Osteocyte (in vitro differentiated cells): ENCODE data around the gene SNX20. TPM values are rescaled to one million over a fixed set of nuclear protein-coding genes. Genes with fewer than 3 reads are reported as not detected.

Experiments used
- DNase-seq: peaks from one replicate; pipeline ENCODE4 v3.0.0; 2021; ENCODE audit warnings: mixed read lengths; ENCODE audit not compliant: unreplicated experiment; ENCODE audit errors: extremely low spot score
- H3K27ac Mint-ChIP-seq: one replicate; pipeline ENCODE4 v1.8.0; 2021; ENCODE audit warnings: mild to moderate bottlenecking, mixed read lengths; ENCODE audit not compliant: unreplicated experiment
- H3K27me3 Mint-ChIP-seq: one replicate; pipeline ENCODE4 v1.8.0; 2021; ENCODE audit warnings: mixed read lengths; ENCODE audit not compliant: unreplicated experiment
- H3K36me3 Mint-ChIP-seq: one replicate; pipeline ENCODE4 v1.8.0; 2021; ENCODE audit warnings: mixed read lengths; ENCODE audit not compliant: unreplicated experiment
- H3K4me1 Mint-ChIP-seq: one replicate; pipeline ENCODE4 v1.8.0; 2021; ENCODE audit warnings: mixed read lengths; ENCODE audit not compliant: unreplicated experiment
- H3K4me3 Mint-ChIP-seq: one replicate; pipeline ENCODE4 v1.8.0; 2021; ENCODE audit warnings: mild to moderate bottlenecking, moderate library complexity, mixed read lengths; ENCODE audit not compliant: unreplicated experiment
- H3K9me3 Mint-ChIP-seq: one replicate; pipeline ENCODE4 v1.8.0; 2021; ENCODE audit warnings: mixed read lengths; ENCODE audit not compliant: unreplicated experiment
- total RNA-seq: library from RNA; stranded (reverse); gene quantifications from 2 replicates; pipeline ENCODE4 v1.2.1, GENCODE V29; 2021
- TF ChIP-seq, protein P1 (sequence below): fragments of 200-600 bp; sonication (generic); IDR thresholded peaks from 2 replicates; pipeline ENCODE4 v1.5.0; 2021; ENCODE audit warnings: antibody characterized with exemption, mild to moderate bottlenecking, moderate library complexity

SNX20 gene
- total RNA-seq, 1 donor from 2014 or later: not detected

GRCh38 chr16:50644245-50644644 is 36.9 kb downstream of the SNX20 start:
- no peak for DNase-seq
- H3K27me3 Mint-ChIP-seq: peaks cover 25% of the 10 kb centered on the region
- TF ChIP-seq, protein P1, sequence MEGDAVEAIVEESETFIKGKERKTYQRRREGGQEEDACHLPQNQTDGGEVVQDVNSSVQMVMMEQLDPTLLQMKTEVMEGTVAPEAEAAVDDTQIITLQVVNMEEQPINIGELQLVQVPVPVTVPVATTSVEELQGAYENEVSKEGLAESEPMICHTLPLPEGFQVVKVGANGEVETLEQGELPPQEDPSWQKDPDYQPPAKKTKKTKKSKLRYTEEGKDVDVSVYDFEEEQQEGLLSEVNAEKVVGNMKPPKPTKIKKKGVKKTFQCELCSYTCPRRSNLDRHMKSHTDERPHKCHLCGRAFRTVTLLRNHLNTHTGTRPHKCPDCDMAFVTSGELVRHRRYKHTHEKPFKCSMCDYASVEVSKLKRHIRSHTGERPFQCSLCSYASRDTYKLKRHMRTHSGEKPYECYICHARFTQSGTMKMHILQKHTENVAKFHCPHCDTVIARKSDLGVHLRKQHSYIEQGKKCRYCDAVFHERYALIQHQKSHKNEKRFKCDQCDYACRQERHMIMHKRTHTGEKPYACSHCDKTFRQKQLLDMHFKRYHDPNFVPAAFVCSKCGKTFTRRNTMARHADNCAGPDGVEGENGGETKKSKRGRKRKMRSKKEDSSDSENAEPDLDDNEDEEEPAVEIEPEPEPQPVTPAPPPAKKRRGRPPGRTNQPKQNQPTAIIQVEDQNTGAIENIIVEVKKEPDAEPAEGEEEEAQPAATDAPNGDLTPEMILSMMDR: no peak
- H3K27ac Mint-ChIP-seq: no peak overlapping the region
- no peaks in the 10 kb centered on the region for H3K4me1 Mint-ChIP-seq
- H3K36me3 Mint-ChIP-seq: no peaks in the 10 kb centered on the region
- H3K9me3 Mint-ChIP-seq: no peaks in the 10 kb centered on the region
- no peak overlapping the region for H3K4me3 Mint-ChIP-seq

DNA sequence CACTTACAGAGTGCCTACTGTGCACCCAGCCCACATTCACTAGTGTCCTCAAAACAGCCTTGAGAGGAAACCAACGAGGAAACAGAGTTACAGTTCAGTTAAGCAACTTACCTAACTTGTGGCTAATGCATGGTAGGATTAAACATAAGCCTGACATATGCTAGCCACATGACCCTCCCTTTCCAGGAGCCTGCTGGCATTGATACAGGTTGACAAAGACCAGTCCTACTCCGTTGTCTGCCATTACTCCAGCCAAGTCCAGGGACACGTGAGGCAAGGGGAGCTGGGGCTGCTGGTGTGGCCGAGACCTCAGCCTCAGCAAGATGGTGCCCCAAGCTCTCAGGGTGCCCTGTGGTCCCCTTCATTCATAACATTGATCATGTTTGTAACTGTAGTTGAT is 37.9 kb downstream of the SNX20 start:
- DNase-seq: no peak
- Mint-ChIP-seq H3K4me1 (no peaks in the 10 kb centered on the region), H3K9me3 (no peaks in the 10 kb centered on the region), H3K27me3 (peaks cover 20% of the 10 kb centered on the region), H3K27ac (no peak overlapping the region), H3K4me3 (no peak overlapping the region), H3K36me3 (no peaks in the 10 kb centered on the region)
- TF ChIP-seq, protein P1: no peak

DNA sequence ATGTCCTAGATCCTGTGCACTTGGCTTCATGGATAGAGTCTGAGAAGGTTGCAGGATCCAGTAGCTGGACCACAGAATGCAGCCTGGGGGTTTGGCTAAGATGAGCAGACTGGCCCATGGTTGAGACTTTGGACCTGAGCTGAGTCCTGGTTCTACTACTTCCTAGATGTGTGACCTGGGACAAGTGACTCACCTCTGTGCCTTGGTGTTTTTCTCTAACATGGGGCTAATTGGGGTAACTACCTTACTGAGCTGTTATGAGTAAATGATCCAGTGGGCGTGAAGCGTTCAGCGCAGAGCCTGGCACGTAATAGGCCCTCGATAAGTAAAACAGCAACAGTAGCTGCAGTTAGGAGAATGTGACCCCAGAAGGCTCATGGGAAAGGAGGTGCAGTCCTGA is 38.8 kb downstream of the SNX20 start:
- peaks cover 16% of the 10 kb centered on the region for H3K27me3 Mint-ChIP-seq
- DNase-seq: no peak
- no peaks in the 10 kb centered on the region for H3K4me1 Mint-ChIP-seq
- H3K9me3 Mint-ChIP-seq: no peaks in the 10 kb centered on the region
- H3K4me3 Mint-ChIP-seq: no peak overlapping the region
- no peak overlapping the region for H3K27ac Mint-ChIP-seq
- no peaks in the 10 kb centered on the region for H3K36me3 Mint-ChIP-seq
- TF ChIP-seq, protein P1: no peak

DNA sequence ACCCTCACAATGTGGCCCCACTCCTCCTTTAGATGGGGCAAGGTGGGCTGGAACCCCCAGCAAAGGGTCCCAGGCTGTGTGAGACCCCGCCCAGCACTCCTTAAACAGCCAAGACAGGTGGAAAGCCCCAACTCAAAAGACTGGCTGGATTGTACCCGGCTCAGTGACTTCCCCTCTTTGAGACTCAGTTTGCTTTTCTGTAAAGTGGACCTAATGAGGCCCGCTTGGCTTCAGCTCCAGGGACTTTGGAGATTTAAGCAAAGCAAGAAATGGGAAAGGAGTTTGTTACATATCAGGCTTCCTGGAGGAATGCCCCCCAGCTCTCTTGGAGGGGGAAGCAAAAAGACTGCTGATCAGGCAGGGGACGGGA is 39.3 kb downstream of the SNX20 start:
- Mint-ChIP-seq H3K4me3 (no peak overlapping the region), H3K27me3 (peaks cover 12% of the 10 kb centered on the region), H3K4me1 (no peaks in the 10 kb centered on the region), H3K36me3 (no peaks in the 10 kb centered on the region), H3K27ac (no peak overlapping the region), H3K9me3 (no peaks in the 10 kb centered on the region)
- TF ChIP-seq, protein P1: no peak
- no peak for DNase-seq

- TF ChIP-seq, protein P1: no peak
- Mint-ChIP-seq H3K36me3 (no peaks in the 10 kb centered on the region), H3K27ac (no peak overlapping the region), H3K9me3 (no peaks in the 10 kb centered on the region), H3K4me3 (no peak overlapping the region), H3K27me3 (peaks cover 12% of the 10 kb centered on the region), H3K4me1 (no peaks in the 10 kb centered on the region)
- DNase-seq: no peak
These were observed 39.9 kb downstream of the SNX20 start for GRCh38 chr16:50640919-50641817.
